Caco-2 (cell line): ENCODE data around the gene CCNI. TPM values are rescaled to one million over a fixed set of nuclear protein-coding genes. Genes with fewer than 3 reads are reported as not detected.

Experiments
- BruUV-seq: library from RNA; stranded (reverse); fragments of 400-500 nt; replicated peaks from 2 replicates; lab custom pipeline; 2021; lab: Mats Ljungman, UMichigan
- CTCF ChIA-PET: fragments of 300-600 bp; sonication (Branson Sonifier 250); formaldehyde crosslinking; loops from one replicate; lab custom pipeline; 2022; ENCODE audit warnings: antibody characterized with exemption; lab: Charles Lee
- POLR2A ChIA-PET: fragments of 300-600 bp; sonication (Branson Sonifier 250); formaldehyde crosslinking; loops from one replicate; lab custom pipeline; 2022; ENCODE audit warnings: antibody characterized with exemption; lab: Charles Lee
- DNase-seq, 2 experiments: peaks; one replicate each; pipeline versions ENCODE4 v3.0.0 to v3.0.0-alpha.2; 2020 to 2022
- H3K27me3 ChIP-seq: replicated peaks from 2 replicates; pipeline ENCODE4 v1.6.0; 2011; ENCODE audit warnings: low read length; ENCODE audit not compliant: control insufficient read depth, insufficient read depth
- H3K36me3 ChIP-seq: 2 replicates; pipeline ENCODE4 v1.5.1; 2011; ENCODE audit warnings: low read length; ENCODE audit not compliant: control insufficient read depth, insufficient read depth
- H3K4me1 ChIP-seq: fragments of 250-450 bp; sonication (Bioruptor Pico); 2 replicates; pipeline ENCODE4 v1.5.1; 2020; ENCODE audit warnings: mild to moderate bottlenecking
- H3K4me3 ChIP-seq: 2 replicates; pipeline ENCODE4 v1.5.1; 2011; ENCODE audit warnings: low read depth, mild to moderate bottlenecking, control low read depth, low read length
- H3K9me3 ChIP-seq: fragments of 250-450 bp; sonication (Bioruptor Pico); 2 replicates; pipeline ENCODE4 v1.5.1; 2020; ENCODE audit warnings: mild to moderate bottlenecking, moderate library complexity
- H3K27ac Mint-ChIP-seq: one replicate; pipeline ENCODE4 v1.8.0; 2022; ENCODE audit warnings: mixed read lengths; ENCODE audit not compliant: unreplicated experiment
- H3K27me3 Mint-ChIP-seq: one replicate; pipeline ENCODE4 v1.8.0; 2022; ENCODE audit warnings: mixed read lengths; ENCODE audit not compliant: insufficient read depth, unreplicated experiment
- H3K36me3 Mint-ChIP-seq: one replicate; pipeline ENCODE4 v1.8.0; 2022; ENCODE audit warnings: mild to moderate bottlenecking, mixed read lengths; ENCODE audit not compliant: insufficient read depth, unreplicated experiment
- H3K4me1 Mint-ChIP-seq: one replicate; pipeline ENCODE4 v1.8.0; 2022; ENCODE audit warnings: low read depth, mixed read lengths; ENCODE audit not compliant: unreplicated experiment
- H3K4me3 Mint-ChIP-seq: one replicate; pipeline ENCODE4 v1.8.0; 2022; ENCODE audit warnings: mild to moderate bottlenecking, moderate library complexity, mixed read lengths; ENCODE audit not compliant: unreplicated experiment
- H3K9me3 Mint-ChIP-seq: one replicate; pipeline ENCODE4 v1.8.0; 2022; ENCODE audit warnings: mixed read lengths; ENCODE audit not compliant: unreplicated experiment
- CTCF ChIP-seq, 2 experiments: fragments of 200-600 bp in 1 of 2; IDR thresholded peaks; 1 replicate in 1 of 2; 2 replicates in 1 of 2; pipeline versions ENCODE4 v1.5.1 to v1.8.0; 2011 to 2022; ENCODE audit warnings: antibody characterized with exemption in 1 of 2, control low read depth in 1 of 2, inconsistent platforms in 1 of 2, low read depth in 1 of 2, low read length in 1 of 2, mild to moderate bottlenecking in 1 of 2, moderate library complexity in 1 of 2; ENCODE audit not compliant: insufficient read depth in 1 of 2, severe bottlenecking in 1 of 2, unreplicated experiment in 1 of 2
- intact Hi-C: fragments of 100-400 bp; cut with micrococcal nuclease; formaldehyde crosslinking; loops from one replicate; pipeline ENCODE4 v1.10.0; 2022; ENCODE audit not compliant: unreplicated experiment
- total RNA-seq: library from RNA; stranded (reverse); gene quantifications from 2 replicates; pipeline ENCODE4 v1.2.3, GENCODE V29; 2022

CCNI gene
- total RNA-seq, 1 experiment from 2014 or later: 164 TPM

- H3K4me3 ChIP-seq: no peak overlapping the region
- Mint-ChIP-seq H3K4me3 (no peak overlapping the region), H3K4me1 (no peaks in the 10 kb centered on the region), H3K9me3 (no peaks in the 10 kb centered on the region), H3K27ac (no peak overlapping the region), H3K36me3 (no peaks in the 10 kb centered on the region), H3K27me3 (no peaks in the 10 kb centered on the region)
- TF ChIP-seq CTCF (IDR thresholded peaks at IDR 0.05; ENCODE audit: insufficient read depth in 1 of 2, low read depth in 1 of 2, low read length in 1 of 2, severe bottlenecking in 1 of 2, unreplicated experiment in 1 of 2): no peak
- POLR2A ChIA-PET: interaction anchor here (0.5 kb wide), 1 partner anchor 712 kb away, joined by 7 read pairs; no protein-coding TSS in a partner anchor
- no peaks in the 10 kb centered on the region for H3K27me3 ChIP-seq
- CTCF ChIA-PET: interaction anchor here (1.4 to 1.6 kb wide), 3 partner anchors 21 to 109 kb away, joined by 3 to 49 read pairs (median 8); no protein-coding TSS in a partner anchor
- intact Hi-C loops: no loop called here
- no peaks in the 10 kb centered on the region for H3K9me3 ChIP-seq
- no peaks in the 10 kb centered on the region for H3K36me3 ChIP-seq
- H3K4me1 ChIP-seq: no peaks in the 10 kb centered on the region
- DNase-seq: no peak
- no TSS peak for BruUV-seq
Observed at GRCh38 chr4:77094496-77094895, 18.7 kb upstream of the CCNI start.

GRCh38 chr4:77093401-77093800 is 17.6 kb upstream of the CCNI start:
- Histone ChIP-seq H3K9me3 (no peaks in the 10 kb centered on the region), H3K36me3 (no peaks in the 10 kb centered on the region), H3K4me3 (no peak overlapping the region), H3K4me1 (no peaks in the 10 kb centered on the region), H3K27me3 (no peaks in the 10 kb centered on the region)
- no peak for DNase-seq
- POLR2A ChIA-PET: no interaction called here
- Mint-ChIP-seq H3K9me3 (no peaks in the 10 kb centered on the region), H3K36me3 (no peaks in the 10 kb centered on the region), H3K27ac (no peak overlapping the region), H3K4me3 (no peak overlapping the region), H3K4me1 (no peaks in the 10 kb centered on the region), H3K27me3 (no peaks in the 10 kb centered on the region)
- intact Hi-C loops: no loop called here
- CTCF ChIA-PET: interaction anchor here (1.1 kb wide), 1 partner anchor 110 kb away, joined by 7 read pairs; no protein-coding TSS in a partner anchor
- TF ChIP-seq CTCF (IDR thresholded peaks at IDR 0.05; ENCODE audit: insufficient read depth in 1 of 2, low read depth in 1 of 2, low read length in 1 of 2, severe bottlenecking in 1 of 2, unreplicated experiment in 1 of 2): no peak
- BruUV-seq: no TSS peak

- BruUV-seq: no TSS peak
- Mint-ChIP-seq H3K27ac (no peak overlapping the region), H3K9me3 (no peaks in the 10 kb centered on the region), H3K27me3 (no peaks in the 10 kb centered on the region), H3K36me3 (no peaks in the 10 kb centered on the region), H3K4me1 (no peaks in the 10 kb centered on the region), H3K4me3 (no peak overlapping the region)
- no peaks in the 10 kb centered on the region for H3K9me3 ChIP-seq
- H3K4me3 ChIP-seq: no peak overlapping the region
- H3K36me3 ChIP-seq: no peaks in the 10 kb centered on the region
- H3K4me1 ChIP-seq: no peaks in the 10 kb centered on the region
- ChIA-PET CTCF (interaction anchor here (1.1 kb wide), 1 partner anchor 111 kb away, joined by 7 read pairs; no protein-coding TSS in a partner anchor), POLR2A (no interaction called here)
- H3K27me3 ChIP-seq: no peaks in the 10 kb centered on the region
- no peak for TF ChIP-seq CTCF (IDR thresholded peaks at IDR 0.05; ENCODE audit: insufficient read depth in 1 of 2, low read depth in 1 of 2, low read length in 1 of 2, severe bottlenecking in 1 of 2, unreplicated experiment in 1 of 2)
- DNase-seq: no peak
- intact Hi-C loops: no loop called here
Observed at GRCh38 chr4:77092975-77093374, 17.2 kb upstream of the CCNI start.
